D341Med (cell line): ENCODE results near the gene UBE2H.

Experiments used
- DNase-seq: peaks from one replicate; pipeline ENCODE4 v3.0.0; 2012; ENCODE audit warnings: low spot score

The UBE2H gene

DNA sequence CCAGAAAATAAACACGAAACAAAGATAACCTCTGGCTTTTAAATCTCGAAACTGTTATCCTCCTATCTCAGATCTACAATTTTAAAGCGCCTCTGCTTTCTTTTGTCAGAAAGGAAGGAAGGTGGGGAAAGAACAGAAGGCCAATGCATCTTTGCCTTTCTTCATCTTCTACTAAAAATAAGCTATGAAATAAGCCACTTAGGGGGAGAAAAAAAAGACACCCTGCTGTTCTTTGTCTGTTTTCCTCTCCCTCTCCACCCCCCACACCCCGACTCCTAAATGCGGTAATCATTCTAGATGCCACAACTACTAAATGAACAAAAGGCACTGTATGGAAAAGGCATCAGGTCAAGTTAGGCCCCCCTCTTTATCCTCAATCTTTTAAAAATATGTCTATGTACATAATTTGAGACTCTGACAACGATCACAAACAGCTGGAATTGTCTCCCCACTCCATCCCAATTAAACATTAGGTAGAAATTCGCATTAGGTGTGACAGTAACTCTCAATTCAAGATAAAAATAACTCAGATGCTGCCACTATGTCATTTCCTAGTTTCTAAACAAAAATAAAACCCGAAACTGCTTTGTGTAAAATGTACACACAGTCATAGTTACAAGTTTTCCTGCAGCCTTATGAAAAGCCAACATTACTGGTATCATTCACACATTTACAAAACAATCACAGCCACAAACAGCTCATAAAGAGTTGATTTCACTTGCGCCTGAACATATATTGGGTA lies 2.4 kb downstream of the UBE2H start:
- no peak for DNase-seq

DNA sequence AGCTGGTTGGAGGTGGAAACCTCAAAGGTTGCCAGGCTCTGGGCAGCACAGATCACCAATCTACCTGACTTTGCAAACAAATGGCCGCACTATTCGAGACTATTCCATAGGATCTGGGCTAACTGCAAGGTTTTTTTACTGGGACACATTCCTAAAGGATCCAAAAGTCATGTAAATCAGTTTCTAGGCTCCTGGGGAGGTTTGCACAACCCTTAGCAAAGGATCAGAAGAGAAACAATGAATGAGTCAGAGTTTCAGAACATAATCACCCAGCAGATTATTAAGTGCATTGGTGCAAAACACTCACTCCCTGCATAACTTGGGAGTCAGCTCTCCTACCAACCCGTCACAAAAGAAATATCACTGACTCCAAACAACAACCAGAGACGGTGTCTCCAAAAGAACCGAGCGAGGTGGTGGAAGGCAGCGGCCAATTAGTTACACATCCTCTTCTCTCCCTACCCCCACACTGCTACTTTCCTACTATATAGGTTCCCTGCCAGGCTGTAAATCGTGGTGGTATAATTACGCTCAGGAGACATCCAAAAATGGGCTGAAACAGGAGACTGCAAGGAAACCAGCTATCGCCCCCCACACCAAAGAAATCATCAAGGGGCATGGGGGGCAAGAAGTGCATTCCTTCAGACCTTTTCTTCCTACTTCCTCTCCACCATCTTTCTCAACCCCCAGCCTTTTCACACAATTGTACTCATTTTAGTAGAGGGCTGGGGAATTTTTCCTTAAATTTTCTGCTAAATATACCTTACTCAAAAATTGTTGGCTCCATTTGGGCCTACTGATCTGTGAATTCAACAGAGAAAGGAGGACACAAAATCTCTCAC lies 3.2 kb downstream of the UBE2H start:
- DNase-seq = no peak

DNA sequence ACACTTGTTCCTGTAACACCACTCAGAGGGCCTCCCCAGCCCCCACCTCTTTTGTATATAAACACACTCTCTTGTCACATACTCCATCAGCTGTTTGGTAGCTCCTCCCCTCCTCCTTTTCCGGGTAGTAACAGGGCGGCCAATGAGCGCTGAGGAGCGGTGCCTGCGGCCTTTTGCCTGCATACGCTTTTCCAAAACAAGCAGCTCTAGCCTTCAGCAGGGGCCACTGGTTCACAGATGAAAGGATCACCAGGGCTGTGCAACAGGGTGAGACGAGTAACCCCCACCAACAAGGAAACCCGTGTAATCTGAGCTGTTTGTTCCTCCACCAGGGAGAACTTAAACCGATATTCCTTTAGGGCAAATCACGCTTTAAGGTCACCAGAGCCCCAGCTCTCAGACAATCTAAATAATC lies 3.9 kb downstream of the UBE2H start:
- peak; percentile 82 for DNase-seq

GRCh38 chr7:129948338-129948737 lies 4.4 kb downstream of the UBE2H start:
- no peak for DNase-seq

DNA sequence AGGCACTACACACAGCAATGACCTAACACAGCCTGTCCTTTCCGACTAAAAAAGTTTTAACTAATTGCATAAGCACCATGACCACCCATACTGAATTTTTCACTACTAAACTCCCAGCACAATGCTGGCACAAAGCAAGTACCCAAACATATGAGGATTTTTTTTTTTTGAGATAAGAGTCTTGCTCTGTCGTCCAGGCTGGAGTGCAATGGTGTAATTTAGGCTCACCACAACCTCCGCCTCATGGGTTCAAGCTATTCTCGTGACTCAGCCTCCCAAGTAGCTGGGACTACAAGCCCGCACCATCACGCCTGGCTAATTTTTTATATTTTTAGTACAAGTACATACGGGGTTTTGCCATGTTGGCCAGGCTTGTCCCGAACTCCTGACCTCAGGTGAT lies 5.1 kb downstream of the UBE2H start:
- DNase-seq = no peak

DNA sequence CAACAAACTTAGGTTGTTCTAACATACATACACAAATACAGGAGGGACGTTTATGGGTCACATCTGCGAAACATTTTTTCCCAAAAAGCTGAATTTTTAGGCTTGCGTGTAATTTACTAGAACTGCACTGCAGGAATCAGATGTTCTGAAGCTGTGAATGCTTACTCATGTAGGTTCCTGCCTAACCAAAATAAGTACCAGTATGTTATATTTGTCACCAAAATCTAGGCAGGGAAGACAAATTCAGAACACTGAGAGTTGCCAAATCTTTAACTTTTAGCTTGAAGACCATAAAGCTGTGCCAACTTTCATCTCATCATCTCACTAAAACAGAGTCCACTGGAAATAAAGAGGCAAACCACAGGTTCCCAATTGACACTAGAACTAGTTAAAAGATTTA lies 5.7 kb downstream of the UBE2H start:
- DNase-seq = no peak

- DNase-seq = no peak
Observed at GRCh38 chr7:129946282-129946681, 6.5 kb downstream of the UBE2H start.

GRCh38 chr7:129943352-129943751 lies 9.4 kb downstream of the UBE2H start:
- DNase-seq = no peak

GRCh38 chr7:129940329-129940728 lies 12.4 kb downstream of the UBE2H start:
- no peak for DNase-seq

DNA sequence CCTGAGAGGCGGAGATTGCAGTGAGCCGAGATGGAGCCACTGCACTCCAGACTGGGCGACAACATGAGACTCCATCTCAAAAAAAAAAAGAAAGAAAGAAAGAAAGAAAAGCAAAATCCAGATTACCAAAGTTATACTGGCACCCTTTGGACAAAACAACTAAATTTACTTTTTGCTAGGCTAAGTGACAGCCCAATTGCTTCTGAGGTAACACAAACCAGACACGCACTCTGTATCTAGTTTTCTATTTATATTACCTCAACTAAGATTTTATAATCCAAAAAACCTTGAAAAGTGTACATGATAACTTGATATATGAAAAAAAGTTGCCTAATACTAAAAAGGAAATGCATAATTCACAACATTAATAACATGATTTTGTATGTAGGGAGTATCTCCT lies 12.9 kb downstream of the UBE2H start:
- no peak for DNase-seq

- no peak for DNase-seq
Observed at GRCh38 chr7:129933627-129934026, 19.1 kb downstream of the UBE2H start.

DNA sequence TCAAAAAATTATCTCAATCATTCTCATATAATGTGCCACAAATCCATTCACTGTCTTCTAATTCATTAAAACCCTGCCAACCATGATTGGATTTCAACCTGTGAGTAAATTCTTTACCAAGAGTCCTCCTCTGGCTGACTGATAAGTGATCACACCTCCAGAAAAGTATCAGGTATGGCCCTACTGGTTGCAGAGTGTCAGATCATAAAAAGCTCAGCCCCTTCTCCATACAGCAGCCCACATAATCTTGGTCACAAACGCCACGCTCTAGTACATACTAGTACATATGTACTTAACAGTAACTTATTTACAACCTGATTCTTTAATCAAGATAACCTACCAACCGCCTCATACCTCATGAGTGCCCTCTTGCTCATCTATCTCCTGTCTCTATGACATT lies 26.1 kb downstream of the UBE2H start:
- DNase-seq = no peak

DNA sequence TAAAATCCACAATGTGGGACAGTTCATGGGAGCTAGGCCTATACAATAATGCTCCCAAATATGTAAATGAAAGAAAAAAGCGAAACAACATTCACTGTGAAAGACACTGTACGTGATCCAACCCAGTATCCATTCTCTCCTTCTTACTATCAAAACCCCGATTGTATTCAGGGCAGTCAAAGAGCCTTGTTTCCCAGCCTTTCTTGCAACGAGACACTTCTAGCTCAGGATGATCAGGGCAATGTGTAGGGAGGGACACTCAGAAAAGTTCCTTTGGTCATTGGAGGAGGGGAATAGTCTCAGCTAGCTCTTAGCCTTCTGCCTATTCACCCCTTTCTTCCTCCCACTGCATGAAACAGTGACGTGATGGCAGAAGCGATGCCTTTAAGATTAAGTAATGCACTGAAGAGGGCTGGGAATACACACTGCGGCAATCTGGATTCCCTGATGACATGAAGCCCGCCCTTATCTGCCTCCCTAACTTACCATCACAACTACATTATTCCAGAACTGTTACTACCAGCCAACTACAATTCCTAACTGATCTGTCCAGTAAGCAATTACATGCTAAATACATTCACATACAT lies 27.3 kb downstream of the UBE2H start:
- no peak for DNase-seq

DNA sequence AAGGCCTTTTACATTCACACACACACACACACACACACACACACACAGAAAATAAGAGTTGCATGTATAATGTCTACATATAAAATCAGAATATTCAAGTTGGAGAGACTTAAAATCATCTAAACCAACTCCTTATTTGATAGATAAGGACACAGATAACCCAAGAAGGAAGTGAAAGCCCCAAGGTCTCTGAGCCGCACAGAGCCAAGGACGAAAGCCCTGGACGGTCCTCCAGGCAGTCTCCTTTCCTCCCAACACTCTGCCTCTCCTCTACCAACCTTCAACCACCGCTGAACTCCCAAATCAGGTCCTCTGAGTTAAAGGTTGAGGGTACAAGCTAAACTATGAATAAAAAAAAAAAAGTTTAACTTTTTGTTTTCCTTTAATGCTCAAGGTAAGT lies 28.2 kb downstream of the UBE2H start:
- DNase-seq = no peak

GRCh38 chr7:129923709-129924108 lies 29.1 kb downstream of the UBE2H start:
- DNase-seq = no peak

DNA sequence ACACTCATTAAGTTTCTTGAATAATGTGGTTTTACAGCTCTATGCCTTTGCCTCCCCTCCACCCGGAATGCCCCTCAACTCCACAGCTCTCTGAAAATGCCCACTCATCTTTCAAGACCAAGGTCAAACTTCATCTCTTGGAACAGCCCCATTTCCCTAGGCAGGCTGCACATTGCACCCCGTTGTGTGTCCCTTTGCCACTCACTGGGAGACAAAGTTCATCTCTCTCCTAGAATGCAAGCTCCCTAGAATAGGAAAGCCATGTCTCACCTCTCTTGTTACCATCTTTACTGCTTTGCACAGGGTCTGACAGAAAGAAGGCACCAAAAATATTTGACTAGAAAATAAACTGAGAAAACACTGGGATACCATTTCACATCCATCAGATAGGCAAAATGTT lies 33.3 kb downstream of the UBE2H start:
- DNase-seq = no peak

DNA sequence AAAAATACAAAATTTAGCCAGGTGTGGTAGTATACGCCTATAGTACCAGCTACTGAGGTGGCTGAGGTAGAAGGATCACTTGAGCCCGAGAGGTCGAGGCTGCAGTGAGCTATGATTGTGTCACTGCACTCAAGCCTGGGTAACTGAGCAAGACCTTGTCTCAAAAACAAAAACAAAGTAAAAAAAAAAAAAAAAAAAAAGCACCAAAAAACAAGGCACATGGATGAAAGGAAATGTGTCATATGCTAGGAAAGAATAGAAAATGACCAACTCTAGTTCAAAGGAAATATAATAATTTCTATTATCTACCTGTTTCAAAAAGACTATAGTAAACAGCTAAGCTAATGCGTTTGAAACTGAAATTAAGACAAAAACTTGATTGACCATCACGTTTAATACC lies 33.8 kb downstream of the UBE2H start:
- DNase-seq = no peak

- DNase-seq = no peak
Observed at GRCh38 chr7:129917934-129918333, 34.8 kb downstream of the UBE2H start.

DNA sequence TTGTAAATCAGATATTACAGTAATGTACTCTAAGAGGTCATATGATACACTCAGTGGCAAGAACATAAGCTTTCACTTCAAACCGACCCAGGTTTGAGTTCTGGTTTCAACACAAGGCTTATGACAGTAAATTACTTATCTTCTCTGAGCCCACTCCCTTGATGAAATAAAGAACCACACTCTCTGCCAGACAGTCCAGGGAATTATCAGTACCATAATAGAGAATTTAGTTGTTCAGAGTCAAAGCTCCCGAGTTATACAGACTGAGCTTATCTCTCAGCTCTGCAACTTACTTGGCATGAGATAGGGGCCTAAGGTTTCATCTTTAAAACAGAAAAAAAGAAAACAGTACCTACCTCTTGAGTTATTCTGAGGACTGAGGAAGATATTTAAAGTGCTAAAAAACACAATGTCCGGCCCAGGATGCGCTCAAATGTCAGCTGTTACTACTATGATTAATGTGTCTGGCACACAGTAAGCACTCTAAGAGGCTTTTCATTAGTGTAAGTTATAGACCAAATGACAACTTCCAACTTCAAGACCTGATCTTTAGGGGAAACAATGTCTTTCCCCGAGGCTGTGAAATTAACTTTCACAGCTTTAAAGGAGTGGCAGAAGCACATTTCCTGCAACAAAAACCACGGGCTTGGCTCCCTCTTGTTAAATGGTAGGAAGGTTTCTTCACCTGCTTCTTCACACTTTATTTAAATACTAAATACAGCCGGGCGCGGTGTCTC lies 38.1 kb downstream of the UBE2H start:
- no peak for DNase-seq

DNA sequence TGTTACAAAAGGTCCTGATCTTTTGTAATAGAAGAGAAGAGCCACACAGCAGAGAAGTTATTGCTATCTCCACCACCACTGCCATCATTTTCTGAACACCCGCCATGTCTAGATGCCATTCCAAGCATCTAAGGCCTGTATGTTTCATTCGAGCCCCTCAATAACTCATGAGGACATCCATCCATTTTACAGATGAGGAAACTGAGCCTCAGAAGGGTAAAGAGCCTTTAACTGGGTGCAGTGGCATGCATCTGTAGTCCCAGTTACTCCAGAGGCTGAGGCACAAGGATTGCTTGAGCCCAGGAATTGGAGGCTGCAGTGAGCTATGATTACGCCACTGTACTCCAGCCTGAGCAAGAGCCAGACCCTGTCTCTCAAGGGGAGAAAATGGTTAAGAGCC lies 39.3 kb downstream of the UBE2H start:
- no peak for DNase-seq

- no peak for DNase-seq
Observed at GRCh38 chr7:129911790-129912189, 41.0 kb downstream of the UBE2H start.

GRCh38 chr7:129909669-129910068 lies 43.1 kb downstream of the UBE2H start:
- no peak for DNase-seq

DNA sequence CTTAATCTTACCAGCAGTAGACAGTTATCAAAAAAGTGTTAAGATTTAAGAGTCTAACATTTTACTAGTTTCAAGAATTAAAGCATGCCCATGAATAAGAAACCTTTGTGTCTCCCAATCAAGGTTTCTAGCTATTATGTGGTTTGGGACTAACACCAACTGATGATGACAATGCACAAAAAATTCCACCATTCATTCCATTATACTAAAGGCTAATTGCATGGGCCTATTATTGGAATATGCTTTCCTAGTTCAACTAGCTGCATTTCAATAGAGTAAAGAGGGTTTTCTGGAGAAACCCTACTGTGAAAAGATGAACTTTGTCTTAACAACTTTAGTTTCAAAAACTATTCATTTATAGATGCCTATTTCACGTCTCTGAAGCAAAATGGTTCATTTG lies 44.6 kb downstream of the UBE2H start:
- no peak for DNase-seq
